ENCODE results near the gene PHF3. TPM values are rescaled to one million over a fixed set of nuclear protein-coding genes. Genes with fewer than 3 reads are reported as not detected.
A peak's percentile ranks its signal among the peaks of the same experiment; 100 is the strongest.

The PHF3 gene
- total RNA-seq, 1 donor = 57.9 TPM

- TF ChIP-seq, protein P1, sequence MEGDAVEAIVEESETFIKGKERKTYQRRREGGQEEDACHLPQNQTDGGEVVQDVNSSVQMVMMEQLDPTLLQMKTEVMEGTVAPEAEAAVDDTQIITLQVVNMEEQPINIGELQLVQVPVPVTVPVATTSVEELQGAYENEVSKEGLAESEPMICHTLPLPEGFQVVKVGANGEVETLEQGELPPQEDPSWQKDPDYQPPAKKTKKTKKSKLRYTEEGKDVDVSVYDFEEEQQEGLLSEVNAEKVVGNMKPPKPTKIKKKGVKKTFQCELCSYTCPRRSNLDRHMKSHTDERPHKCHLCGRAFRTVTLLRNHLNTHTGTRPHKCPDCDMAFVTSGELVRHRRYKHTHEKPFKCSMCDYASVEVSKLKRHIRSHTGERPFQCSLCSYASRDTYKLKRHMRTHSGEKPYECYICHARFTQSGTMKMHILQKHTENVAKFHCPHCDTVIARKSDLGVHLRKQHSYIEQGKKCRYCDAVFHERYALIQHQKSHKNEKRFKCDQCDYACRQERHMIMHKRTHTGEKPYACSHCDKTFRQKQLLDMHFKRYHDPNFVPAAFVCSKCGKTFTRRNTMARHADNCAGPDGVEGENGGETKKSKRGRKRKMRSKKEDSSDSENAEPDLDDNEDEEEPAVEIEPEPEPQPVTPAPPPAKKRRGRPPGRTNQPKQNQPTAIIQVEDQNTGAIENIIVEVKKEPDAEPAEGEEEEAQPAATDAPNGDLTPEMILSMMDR (IDR thresholded peaks at IDR 0.05; ENCODE audit: insufficient read depth, low read depth, low read length) = no peak
- H3K4me3 ChIP-seq (ENCODE audit: low read depth, low read length) = no peak overlapping the region
- peak; percentile 74 for DNase-seq (ENCODE audit: low read depth)
Observed at GRCh38 chr6:63663147-63663955, 27.7 kb downstream of the PHF3 start.

DNA sequence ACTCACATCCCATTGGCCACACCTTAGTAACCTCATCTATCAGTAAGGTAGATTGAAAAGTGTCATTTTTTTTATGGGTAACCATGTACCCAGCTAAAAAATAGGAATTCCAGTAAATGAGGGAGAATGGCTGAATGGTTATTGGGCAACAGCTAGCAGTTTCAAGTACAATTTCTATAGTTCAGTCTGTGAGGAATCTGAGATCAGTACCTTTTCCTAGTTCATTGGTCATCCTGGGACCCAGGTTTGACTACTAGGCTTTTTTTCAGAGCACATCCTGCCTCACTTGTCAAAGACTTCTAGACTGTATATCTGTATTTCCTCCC lies 28.3 kb downstream of the PHF3 start:
- TF ChIP-seq, protein P1 (IDR thresholded peaks at IDR 0.05; ENCODE audit: insufficient read depth, low read depth, low read length) = no peak
- DNase-seq (ENCODE audit: low read depth) = no peak
- no peak overlapping the region for H3K4me3 ChIP-seq (ENCODE audit: low read depth, low read length)

DNA sequence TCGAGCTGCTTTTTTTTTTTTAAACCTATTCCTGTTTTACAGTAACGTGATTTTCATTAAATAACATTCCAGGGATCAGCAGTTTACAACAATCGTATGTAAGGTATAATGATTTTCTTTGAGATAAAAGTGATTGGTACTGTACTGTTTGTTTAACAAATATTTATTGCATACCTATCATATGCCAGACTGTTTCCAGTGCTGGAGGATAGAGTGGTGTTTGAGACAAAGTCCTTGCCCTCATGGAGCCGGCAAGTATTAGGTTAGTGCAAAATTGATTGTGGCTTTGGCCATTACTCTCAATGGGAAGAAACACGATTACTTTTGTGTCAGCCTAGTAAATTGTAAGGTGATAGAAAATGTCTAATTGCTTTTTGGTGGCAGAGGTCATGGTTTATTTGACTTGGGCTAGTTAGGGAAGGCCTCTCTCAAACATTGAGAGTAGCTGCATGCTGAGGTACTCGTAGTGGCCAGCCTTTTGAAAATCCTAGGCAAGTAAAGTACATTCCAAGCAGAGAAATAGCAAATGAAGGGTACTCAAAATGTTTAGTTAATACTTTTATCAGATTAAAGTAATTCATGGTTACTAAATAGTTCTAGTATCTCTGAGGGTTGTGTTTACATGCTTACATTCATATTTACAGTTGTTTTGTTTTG lies 35.6 kb downstream of the PHF3 start:
- TF ChIP-seq, protein P1 (IDR thresholded peaks at IDR 0.05; ENCODE audit: insufficient read depth, low read depth, low read length) = no peak
- H3K4me3 ChIP-seq (ENCODE audit: low read depth, low read length) = no peak overlapping the region
- DNase-seq (ENCODE audit: low read depth) = no peak

DNA sequence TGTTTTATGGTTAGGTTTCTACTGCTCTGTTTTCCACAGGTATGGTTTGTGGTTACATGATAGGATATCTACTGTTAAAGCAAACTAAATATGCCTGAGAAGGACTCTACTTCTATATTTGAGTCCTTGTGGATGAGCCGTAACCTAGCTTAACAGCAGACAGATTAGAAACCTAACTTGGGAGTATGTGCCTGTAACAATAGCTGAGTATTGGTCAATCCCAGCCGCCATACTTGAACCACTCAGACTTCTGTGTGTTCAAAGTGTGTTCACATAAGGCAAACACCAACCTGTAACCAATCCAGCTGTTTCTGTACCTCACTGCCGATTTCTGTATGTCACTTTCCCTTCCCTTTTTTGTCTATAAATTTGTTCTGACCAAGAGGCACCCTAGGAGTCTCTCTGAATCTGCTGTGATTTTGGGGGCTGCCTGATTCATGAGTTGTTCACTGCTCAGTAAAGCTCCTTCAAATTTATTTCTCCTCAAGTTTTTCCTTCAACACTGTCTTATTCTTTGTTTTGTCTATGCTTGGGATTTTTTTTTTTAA lies 37.1 kb downstream of the PHF3 start:
- TF ChIP-seq, protein P1 (IDR thresholded peaks at IDR 0.05; ENCODE audit: insufficient read depth, low read depth, low read length) = no peak
- H3K4me3 ChIP-seq (ENCODE audit: low read depth, low read length) = no peak overlapping the region
- no peak for DNase-seq (ENCODE audit: low read depth)

- no peak overlapping the region for H3K4me3 ChIP-seq (ENCODE audit: low read depth, low read length)
- TF ChIP-seq, protein P1 (IDR thresholded peaks at IDR 0.05; ENCODE audit: insufficient read depth, low read depth, low read length) = no peak
- no peak for DNase-seq (ENCODE audit: low read depth)
Observed at GRCh38 chr6:63673692-63674091, 38.1 kb downstream of the PHF3 start.

DNA sequence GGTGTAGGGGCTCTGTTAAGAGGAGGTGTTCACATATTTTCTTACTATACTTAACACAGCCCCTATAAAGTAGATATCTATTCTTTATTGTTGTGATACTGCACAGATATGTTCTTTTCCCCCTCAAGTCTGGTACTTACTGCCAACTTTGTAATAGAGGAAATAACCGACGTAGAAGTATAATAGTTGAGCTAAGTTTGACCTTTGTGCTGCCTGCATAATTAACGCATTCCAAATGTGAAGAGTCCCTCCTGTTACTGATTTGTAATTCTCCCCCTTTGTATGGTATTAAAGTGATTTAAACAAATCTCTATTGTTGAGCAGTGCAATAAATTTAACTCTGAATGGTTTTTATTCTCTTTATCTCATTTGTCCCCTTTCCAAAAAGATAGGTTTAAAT lies 39.0 kb downstream of the PHF3 start:
- TF ChIP-seq, protein P1 (IDR thresholded peaks at IDR 0.05; ENCODE audit: insufficient read depth, low read depth, low read length) = no peak
- H3K4me3 ChIP-seq (ENCODE audit: low read depth, low read length) = no peak overlapping the region
- DNase-seq (ENCODE audit: low read depth) = no peak
